ENCODE data around the gene BPNT1. TPM values are rescaled to one million over a fixed set of nuclear protein-coding genes. Genes with fewer than 3 reads are reported as not detected.
"Not testable (repeated sequence)": the region's sequence is repeated elsewhere in the genome, so short reads cannot be mapped to it uniquely, and the experiment has no call there.

BPNT1 gene
- total and polyA plus RNA-seq, 2 donors (not counting 3 experiments of a cell fraction or from before 2014, with no cell fraction given) = 20.3 to 29.0 TPM

DNA sequence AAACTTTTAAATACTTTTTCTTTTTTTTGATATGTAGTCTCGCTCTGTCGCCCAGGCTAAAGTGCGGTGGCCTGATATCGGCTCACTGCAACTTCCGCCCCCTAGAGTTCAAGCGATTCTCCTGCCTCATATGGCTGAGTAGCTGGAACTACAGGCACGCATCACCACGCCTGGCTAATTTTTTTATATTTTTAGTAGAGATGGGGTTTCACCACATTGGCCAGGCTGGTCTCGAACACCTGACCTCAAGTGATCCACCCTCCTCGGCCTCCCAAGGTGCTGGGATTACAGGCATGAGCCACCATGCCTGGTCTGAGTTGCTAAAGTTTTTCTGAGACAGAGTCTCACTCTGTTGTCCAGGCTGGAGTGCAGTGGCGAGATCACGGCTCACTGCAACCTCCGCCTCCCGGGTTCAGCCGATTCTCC lies 3.3 kb downstream of the BPNT1 start:
- H3K9ac ChIP-seq (replicated peaks; ENCODE audit: extremely low read depth, insufficient read depth, low read length); H3K36me3 ChIP-seq (ENCODE audit: control insufficient read depth in 2 of 2, extremely low read depth in 1 of 2, insufficient read depth in 2 of 2, low read length in 2 of 2); POLR2A ChIA-PET; FAIRE-seq; H3K9me1 ChIP-seq (replicated peaks; ENCODE audit: control insufficient read depth, extremely low read depth, insufficient read depth, low read length); H4K20me1 ChIP-seq (replicated peaks; ENCODE audit: control insufficient read depth, extremely low read depth, insufficient read depth, low read length); H3K4me1 ChIP-seq (ENCODE audit: control insufficient read depth, extremely low read depth, insufficient read depth, low read length); H2AFZ ChIP-seq (ENCODE audit: low read depth, low read length); intact Hi-C loops (cut with micrococcal nuclease); dilution Hi-C loops (cut with MboI; ENCODE audit: extremely low pct_ligation_motif_present, low sequenced_read_pairs); H3K9me3 ChIP-seq (replicated peaks; ENCODE audit: control insufficient read depth, insufficient read depth, low read length); BruUV-seq (replicated peaks); H3K4me2 ChIP-seq (ENCODE audit: insufficient read depth, low read length); DNase-seq (ENCODE audit: low read depth, low spot score); H3K4me3 ChIP-seq (replicated peaks in 1 of 3; ENCODE audit: insufficient read depth in 1 of 3, low read depth in 1 of 3, low read length in 3 of 3); H3K27ac ChIP-seq (ENCODE audit: insufficient read depth, low read depth, low read length); H3K27me3 ChIP-seq (ENCODE audit: control insufficient read depth in 2 of 2, insufficient read depth in 2 of 2, low read length in 2 of 2): not testable (repeated sequence)
- CTCF ChIA-PET = interaction anchor here (0.9 kb wide), 1 partner anchor 10 kb away, joined by 3 read pairs; no protein-coding TSS in a partner anchor
- peaks cover 10% of the 10 kb centered on the region for H3K79me2 ChIP-seq (ENCODE audit: control insufficient read depth, insufficient read depth, low read length)

GRCh38 chr1:220084460-220084859 lies 5.1 kb downstream of the BPNT1 start:
- H3K27ac ChIP-seq (ENCODE audit: insufficient read depth, low read depth, low read length) = no peak overlapping the region
- FAIRE-seq (no peak), DNase-seq (ENCODE audit: low read depth, low spot score) (peak; percentile 64)
- CTCF ChIA-PET = interaction anchor here (1.0 to 1.7 kb wide), 2 partner anchors 10 kb away, joined by 3 to 5 read pairs; partner anchors contain the start of gene IARS2
- POLR2A ChIA-PET = interaction anchor here (0.7 kb wide), 1 partner anchor 158 kb away, joined by 3 read pairs; no protein-coding TSS in a partner anchor
- H4K20me1 ChIP-seq (replicated peaks; ENCODE audit: control insufficient read depth, extremely low read depth, insufficient read depth, low read length) = no peaks in the 10 kb centered on the region
- H3K79me2 ChIP-seq (ENCODE audit: control insufficient read depth, insufficient read depth, low read length) = peaks cover 10% of the 10 kb centered on the region
- TF ChIP-seq, protein P1, sequence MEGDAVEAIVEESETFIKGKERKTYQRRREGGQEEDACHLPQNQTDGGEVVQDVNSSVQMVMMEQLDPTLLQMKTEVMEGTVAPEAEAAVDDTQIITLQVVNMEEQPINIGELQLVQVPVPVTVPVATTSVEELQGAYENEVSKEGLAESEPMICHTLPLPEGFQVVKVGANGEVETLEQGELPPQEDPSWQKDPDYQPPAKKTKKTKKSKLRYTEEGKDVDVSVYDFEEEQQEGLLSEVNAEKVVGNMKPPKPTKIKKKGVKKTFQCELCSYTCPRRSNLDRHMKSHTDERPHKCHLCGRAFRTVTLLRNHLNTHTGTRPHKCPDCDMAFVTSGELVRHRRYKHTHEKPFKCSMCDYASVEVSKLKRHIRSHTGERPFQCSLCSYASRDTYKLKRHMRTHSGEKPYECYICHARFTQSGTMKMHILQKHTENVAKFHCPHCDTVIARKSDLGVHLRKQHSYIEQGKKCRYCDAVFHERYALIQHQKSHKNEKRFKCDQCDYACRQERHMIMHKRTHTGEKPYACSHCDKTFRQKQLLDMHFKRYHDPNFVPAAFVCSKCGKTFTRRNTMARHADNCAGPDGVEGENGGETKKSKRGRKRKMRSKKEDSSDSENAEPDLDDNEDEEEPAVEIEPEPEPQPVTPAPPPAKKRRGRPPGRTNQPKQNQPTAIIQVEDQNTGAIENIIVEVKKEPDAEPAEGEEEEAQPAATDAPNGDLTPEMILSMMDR (IDR thresholded peaks at IDR 0.05; ENCODE audit: extremely low read depth in 1 of 2, insufficient read depth in 1 of 2, low read depth in 1 of 2, low read length in 2 of 2) = no peak
- TF ChIP-seq FOS (IDR thresholded peaks at IDR 0.05; ENCODE audit: borderline replicate concordance, insufficient read depth, low read length) = peak; percentile 54
- TF ChIP-seq JUN (IDR thresholded peaks at IDR 0.05; ENCODE audit: borderline replicate concordance, insufficient read depth, insufficient read length, low read depth) = peak; percentile 5
- H3K36me3 ChIP-seq (ENCODE audit: control insufficient read depth in 2 of 2, extremely low read depth in 1 of 2, insufficient read depth in 2 of 2, low read length in 2 of 2) = no peaks in the 10 kb centered on the region
- H3K9me3 ChIP-seq (replicated peaks; ENCODE audit: control insufficient read depth, insufficient read depth, low read length) = no peaks in the 10 kb centered on the region
- H3K9me1 ChIP-seq (replicated peaks; ENCODE audit: control insufficient read depth, extremely low read depth, insufficient read depth, low read length) = no peaks in the 10 kb centered on the region
- H3K4me1 ChIP-seq (ENCODE audit: control insufficient read depth, extremely low read depth, insufficient read depth, low read length) = peaks cover 7% of the 10 kb centered on the region
- intact Hi-C loops (cut with micrococcal nuclease) (no loop called here), dilution Hi-C loops (cut with MboI; ENCODE audit: extremely low pct_ligation_motif_present, low sequenced_read_pairs) (no loop called here)
- no peaks in the 10 kb centered on the region for H3K27me3 ChIP-seq (ENCODE audit: control insufficient read depth in 2 of 2, insufficient read depth in 2 of 2, low read length in 2 of 2)
- no peak overlapping the region for H3K9ac ChIP-seq (replicated peaks; ENCODE audit: extremely low read depth, insufficient read depth, low read length)
- BruUV-seq (replicated peaks) = no TSS peak
- no peak overlapping the region for H2AFZ ChIP-seq (ENCODE audit: low read depth, low read length)
- no peak overlapping the region for H3K4me2 ChIP-seq (ENCODE audit: insufficient read depth, low read length)
- no peak overlapping the region for H3K4me3 ChIP-seq (replicated peaks in 1 of 3; ENCODE audit: insufficient read depth in 1 of 3, low read depth in 1 of 3, low read length in 3 of 3)

Data from endothelial cell of umbilical vein (primary cell).